ENCODE measurements around the gene INSYN2B.

DNA sequence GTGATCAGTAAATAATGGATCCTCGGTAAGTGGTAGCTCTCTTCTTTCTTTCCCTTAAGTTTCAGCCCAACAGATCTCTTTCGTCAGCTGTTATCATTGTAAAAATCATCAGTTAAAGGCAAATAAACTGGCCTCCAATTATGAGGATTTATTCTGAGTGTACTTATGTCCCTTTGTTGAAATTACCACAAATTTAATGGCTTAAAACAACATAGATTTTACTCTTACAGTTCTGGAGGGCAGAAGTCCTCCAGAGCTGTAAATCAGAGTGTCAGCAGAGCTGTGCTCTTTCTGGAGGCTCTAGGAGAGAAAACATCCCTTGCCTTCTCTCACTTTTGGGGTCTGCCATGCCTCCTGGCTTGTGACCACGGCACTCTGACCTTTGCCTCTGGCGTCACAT lies 104.6 kb downstream of the INSYN2B start:
- TF ChIP-seq, protein P1, sequence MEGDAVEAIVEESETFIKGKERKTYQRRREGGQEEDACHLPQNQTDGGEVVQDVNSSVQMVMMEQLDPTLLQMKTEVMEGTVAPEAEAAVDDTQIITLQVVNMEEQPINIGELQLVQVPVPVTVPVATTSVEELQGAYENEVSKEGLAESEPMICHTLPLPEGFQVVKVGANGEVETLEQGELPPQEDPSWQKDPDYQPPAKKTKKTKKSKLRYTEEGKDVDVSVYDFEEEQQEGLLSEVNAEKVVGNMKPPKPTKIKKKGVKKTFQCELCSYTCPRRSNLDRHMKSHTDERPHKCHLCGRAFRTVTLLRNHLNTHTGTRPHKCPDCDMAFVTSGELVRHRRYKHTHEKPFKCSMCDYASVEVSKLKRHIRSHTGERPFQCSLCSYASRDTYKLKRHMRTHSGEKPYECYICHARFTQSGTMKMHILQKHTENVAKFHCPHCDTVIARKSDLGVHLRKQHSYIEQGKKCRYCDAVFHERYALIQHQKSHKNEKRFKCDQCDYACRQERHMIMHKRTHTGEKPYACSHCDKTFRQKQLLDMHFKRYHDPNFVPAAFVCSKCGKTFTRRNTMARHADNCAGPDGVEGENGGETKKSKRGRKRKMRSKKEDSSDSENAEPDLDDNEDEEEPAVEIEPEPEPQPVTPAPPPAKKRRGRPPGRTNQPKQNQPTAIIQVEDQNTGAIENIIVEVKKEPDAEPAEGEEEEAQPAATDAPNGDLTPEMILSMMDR (IDR thresholded peaks at IDR 0.05 in 8 of 11, conservative IDR thresholded peaks at IDR 0.05 in 3 of 11), result no peak
- no peak for TF ChIP-seq POLR2AphosphoS5 (IDR thresholded peaks at IDR 0.05)

Measured in spleen (tissue), 7 donors.